Psoas muscle (tissue), 8 donors: ENCODE results near the gene WWC1. TPM values are rescaled to one million over a fixed set of nuclear protein-coding genes. Genes with fewer than 3 reads are reported as not detected.

Source experiments
- ATAC-seq, 4 donors: fragments of 200-7000 bp; cut with Tn5 transposase; one replicate each; pipeline ENCODE4 v1.9.1; 2020; ENCODE audit warnings: moderate library complexity in 3 of 4, mild to moderate bottlenecking in 2 of 4
- DNase-seq, 2 donors: peaks; one replicate each; pipeline ENCODE4 v3.0.0-alpha.2; 2020
- H3K27ac ChIP-seq: fragments of 200-600 bp; one replicate; pipeline ENCODE4 v1.8.0; 2022
- H3K27me3 ChIP-seq, 3 donors: fragments of 200-600 bp in 1 of 3; one replicate each; pipeline versions ENCODE4 v1.6.1 to v1.8.0; 2013 to 2022; ENCODE audit warnings: low read length in 2 of 3, mild to moderate bottlenecking in 2 of 3, moderate library complexity in 1 of 3; ENCODE audit not compliant: insufficient read depth in 3 of 3
- H3K36me3 ChIP-seq, 2 donors: fragments of 200-600 bp in 1 of 2; one replicate each; pipeline versions ENCODE4 v1.6.1 to v1.8.0; 2013 to 2022; ENCODE audit warnings: low read depth in 1 of 2, mild to moderate bottlenecking in 1 of 2, moderate library complexity in 1 of 2; ENCODE audit not compliant: insufficient read depth in 1 of 2
- H3K4me1 ChIP-seq: fragments of 200-600 bp; one replicate; pipeline ENCODE4 v1.8.0; 2022
- H3K4me3 ChIP-seq: fragments of 200-600 bp; one replicate; pipeline ENCODE4 v1.8.0; 2022; ENCODE audit warnings: mild to moderate bottlenecking
- H3K9me3 ChIP-seq: fragments of 200-600 bp; one replicate; pipeline ENCODE4 v1.8.0; 2022
- WGBS, 3 donors: extraction: QIAGEN DNeasy Blood & Tissue Kit; methylation state at CpG; one replicate each; pipeline versions ENCODE4 v1.1.6 to v1.1.7; 2013; 5-methylcytosine and 5-hydroxymethylcytosine counted together
- intact Hi-C, 2 donors: fragments of 100-400 bp; cut with DNase I; formaldehyde crosslinking; loops; one replicate each; pipeline versions ENCODE4 v1.11.0 to v1.14.2; 2022
- polyA plus RNA-seq, 3 donors: library from polyadenylated mRNA; stranded (reverse); fragments of 200-250 nt; gene quantifications; one replicate each; pipeline ENCODE4 v1.2.3, GENCODE V29; 2013
- total RNA-seq, 4 donors: library from RNA; stranded (reverse); fragmentation: NEBNext Ultra II Directional in 2 of 4; extraction: Animal tissue kit (Norgen Biotek cat#: 25700) in 2 of 4; gene quantifications; one replicate each; pipeline versions ENCODE4 v1.2.1 to v1.2.4, GENCODE V29; 2021 to 2023
- TF ChIP-seq, protein P1 (sequence below): fragments of 200-600 bp; IDR thresholded peaks from one replicate; pipeline ENCODE4 v1.8.0; 2022; ENCODE audit warnings: antibody characterized with exemption
- donor health status: healthy with polysubstance abuse.
- donor health status: DM: no; HTN: no; CAD: no; lungs with moderate emphysema.
- donor health status: Bipolar disorder and iron deficiency.
- donor health status: healthy.
- donor health status: DM: yes; HTN: yes; CAD: no.
- donor health status: DM: no; HTN: no; CAD: no.
- donor health status: DM: no; HTN: no; CAD: no.
- donor health status: DM: yes; HTN: yes; CAD: no.

The WWC1 gene
- total and polyA plus RNA-seq, 7 donors: 0.03 to 0.25 (median 0.08) TPM; not detected in 3

DNA sequence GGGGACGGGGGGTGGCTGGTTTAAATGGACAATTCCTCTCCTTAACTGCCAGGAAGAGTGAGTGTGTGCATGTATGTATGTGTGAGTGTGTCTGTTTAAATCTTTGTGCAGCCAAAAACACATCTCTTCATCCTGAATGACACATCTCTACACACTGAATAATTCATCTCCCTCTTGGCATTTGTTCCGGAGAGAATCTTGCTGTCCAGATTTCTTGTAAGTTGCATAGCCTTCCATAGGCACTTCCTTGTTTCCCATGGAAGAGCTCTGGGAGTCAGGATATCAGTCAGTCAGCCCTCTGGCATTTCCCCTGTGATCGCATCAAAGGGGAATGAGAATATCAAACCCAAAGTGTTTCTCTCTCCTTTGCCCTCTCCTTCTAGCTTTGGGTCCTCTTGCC lies 74.7 kb downstream of the WWC1 start:
- Histone ChIP-seq H3K4me3 (no peak overlapping the region), H3K36me3 (no peaks in the 10 kb centered on the region), H3K27me3 (no peaks in the 10 kb centered on the region), H3K9me3 (no peaks in the 10 kb centered on the region), H3K4me1 (no peaks in the 10 kb centered on the region), H3K27ac (no peak overlapping the region)
- TF ChIP-seq, protein P1, sequence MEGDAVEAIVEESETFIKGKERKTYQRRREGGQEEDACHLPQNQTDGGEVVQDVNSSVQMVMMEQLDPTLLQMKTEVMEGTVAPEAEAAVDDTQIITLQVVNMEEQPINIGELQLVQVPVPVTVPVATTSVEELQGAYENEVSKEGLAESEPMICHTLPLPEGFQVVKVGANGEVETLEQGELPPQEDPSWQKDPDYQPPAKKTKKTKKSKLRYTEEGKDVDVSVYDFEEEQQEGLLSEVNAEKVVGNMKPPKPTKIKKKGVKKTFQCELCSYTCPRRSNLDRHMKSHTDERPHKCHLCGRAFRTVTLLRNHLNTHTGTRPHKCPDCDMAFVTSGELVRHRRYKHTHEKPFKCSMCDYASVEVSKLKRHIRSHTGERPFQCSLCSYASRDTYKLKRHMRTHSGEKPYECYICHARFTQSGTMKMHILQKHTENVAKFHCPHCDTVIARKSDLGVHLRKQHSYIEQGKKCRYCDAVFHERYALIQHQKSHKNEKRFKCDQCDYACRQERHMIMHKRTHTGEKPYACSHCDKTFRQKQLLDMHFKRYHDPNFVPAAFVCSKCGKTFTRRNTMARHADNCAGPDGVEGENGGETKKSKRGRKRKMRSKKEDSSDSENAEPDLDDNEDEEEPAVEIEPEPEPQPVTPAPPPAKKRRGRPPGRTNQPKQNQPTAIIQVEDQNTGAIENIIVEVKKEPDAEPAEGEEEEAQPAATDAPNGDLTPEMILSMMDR: no peak
- intact Hi-C loops: no loop called here
- ATAC-seq: no peak
- no peak for DNase-seq
- WGBS, 3 donors: 63 to 75% (median 74%) methylated on average over 3 of the region's 3 CpGs

DNA sequence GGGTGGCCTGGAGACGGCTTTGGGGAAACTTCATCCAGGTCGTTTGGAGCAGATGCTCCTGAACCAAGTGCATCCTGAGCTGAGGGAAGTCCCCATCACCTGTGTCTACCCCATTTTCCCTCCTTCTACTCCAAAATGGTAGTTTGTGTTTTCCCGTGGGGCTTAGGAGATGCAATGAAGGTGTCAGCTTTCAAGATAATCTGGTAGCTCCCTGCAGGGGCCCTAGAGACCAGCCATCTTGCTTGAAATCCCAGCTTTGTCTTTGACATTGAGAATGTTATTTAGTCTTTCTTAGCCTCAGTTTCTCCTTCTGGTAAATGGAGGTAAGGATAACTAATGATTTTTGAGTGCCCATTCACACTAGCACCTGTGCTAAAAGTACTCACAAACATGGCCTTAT lies 77.4 kb downstream of the WWC1 start:
- TF ChIP-seq, protein P1: no peak
- 46 to 49% (median 47%) methylated on average over 3 of the region's 3 CpGs for WGBS, 3 donors
- Histone ChIP-seq H3K4me3 (no peak overlapping the region), H3K27me3 (no peaks in the 10 kb centered on the region), H3K27ac (no peak overlapping the region), H3K36me3 (no peaks in the 10 kb centered on the region), H3K9me3 (no peaks in the 10 kb centered on the region), H3K4me1 (no peaks in the 10 kb centered on the region)
- DNase-seq: no peak
- no peak for ATAC-seq
- intact Hi-C loops: no loop called here

DNA sequence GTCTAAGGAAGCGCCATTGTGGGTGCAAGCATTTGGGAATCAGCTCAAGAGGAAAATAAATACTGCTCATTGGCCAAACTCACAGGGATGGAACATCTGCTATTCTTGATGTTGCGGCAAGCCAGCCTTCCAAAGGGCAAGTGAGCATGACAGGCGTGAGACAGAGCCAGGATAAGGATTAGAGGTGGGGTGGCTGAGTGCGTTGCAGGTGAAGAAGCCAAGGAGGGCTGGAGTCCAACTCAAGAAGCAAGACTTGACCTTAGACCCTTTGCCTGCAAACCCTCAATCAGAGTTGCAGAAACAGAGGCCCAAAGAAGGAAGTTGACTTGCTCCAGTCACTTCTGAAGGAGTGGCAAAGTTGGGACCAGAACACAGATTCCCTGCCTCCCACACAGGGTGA lies 79.4 kb downstream of the WWC1 start:
- no peak overlapping the region for H3K27ac ChIP-seq
- no peaks in the 10 kb centered on the region for H3K27me3 ChIP-seq
- no peaks in the 10 kb centered on the region for H3K9me3 ChIP-seq
- no peak overlapping the region for H3K4me3 ChIP-seq
- H3K4me1 ChIP-seq: no peaks in the 10 kb centered on the region
- H3K36me3 ChIP-seq: no peaks in the 10 kb centered on the region
- DNase-seq (no peak), ATAC-seq (no peak)
- intact Hi-C loops: no loop called here
- TF ChIP-seq, protein P1: no peak
- WGBS, 3 donors: 80 to 90% (median 81%) methylated on average over 4 of the region's 4 CpGs

DNA sequence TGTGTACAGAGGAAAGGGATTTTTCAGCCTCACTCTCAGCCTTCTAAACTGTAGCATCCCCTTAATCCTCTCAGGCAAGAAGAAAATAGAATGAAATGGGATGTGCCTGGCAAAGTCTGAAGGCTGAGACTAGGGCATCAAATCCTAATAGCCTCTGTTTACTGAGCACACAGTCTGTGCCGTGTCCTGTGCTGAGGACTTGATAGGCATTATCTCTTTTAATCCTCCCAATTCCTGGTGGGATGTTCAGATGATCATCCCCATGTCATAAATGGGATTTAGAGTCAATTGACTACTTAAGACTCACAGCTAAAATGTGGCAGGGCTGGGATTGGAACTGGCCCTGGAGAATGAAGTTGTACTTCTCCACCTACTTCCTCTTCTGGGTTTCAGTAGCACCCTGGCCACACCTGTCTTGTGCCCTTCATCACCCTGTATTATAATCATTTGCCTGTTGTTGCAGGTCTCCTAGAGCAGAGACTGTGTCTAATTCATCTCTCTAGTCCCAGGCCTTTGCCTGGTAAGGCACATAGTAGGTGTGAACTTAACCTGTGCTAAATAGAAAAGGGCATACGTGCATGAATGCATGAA lies 81.0 kb downstream of the WWC1 start:
- H3K4me3 ChIP-seq: no peak overlapping the region
- DNase-seq: no peak
- TF ChIP-seq, protein P1: no peak
- 53 to 74% (median 69%) methylated on average over 2 of the region's 2 CpGs for WGBS, 3 donors
- no peak for ATAC-seq
- intact Hi-C loops: no loop called here
- no peaks in the 10 kb centered on the region for H3K36me3 ChIP-seq
- H3K27me3 ChIP-seq: no peaks in the 10 kb centered on the region
- no peak overlapping the region for H3K27ac ChIP-seq
- H3K9me3 ChIP-seq: no peaks in the 10 kb centered on the region
- no peaks in the 10 kb centered on the region for H3K4me1 ChIP-seq

DNA sequence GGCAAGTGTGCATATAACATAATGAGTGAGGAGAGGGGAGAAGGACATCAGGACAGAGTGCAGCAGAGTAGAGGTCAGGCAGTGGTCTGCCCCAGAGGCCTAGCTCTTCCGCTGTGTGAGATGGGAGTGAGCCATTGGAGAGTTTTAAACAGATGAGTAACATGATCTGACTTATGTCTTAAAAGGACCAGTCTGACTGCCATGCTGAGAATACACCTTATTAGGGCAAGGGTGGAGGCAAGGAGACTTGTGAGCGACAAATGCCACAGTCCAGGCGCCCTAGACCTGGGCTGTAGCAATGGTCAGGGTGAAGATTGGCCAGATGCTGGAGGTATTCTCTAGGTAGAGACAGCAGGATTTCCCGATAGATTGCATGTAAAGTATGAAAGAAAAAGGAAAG lies 83.1 kb downstream of the WWC1 start:
- Histone ChIP-seq H3K9me3 (no peaks in the 10 kb centered on the region), H3K36me3 (no peaks in the 10 kb centered on the region), H3K27me3 (no peaks in the 10 kb centered on the region), H3K27ac (no peak overlapping the region), H3K4me3 (no peak overlapping the region), H3K4me1 (no peaks in the 10 kb centered on the region)
- intact Hi-C loops: no loop called here
- ATAC-seq (no peak), DNase-seq (no peak)
- TF ChIP-seq, protein P1: no peak
- WGBS, 3 donors: 87 to 90% (median 89%) methylated on average over 4 of the region's 4 CpGs
